GM21381 (cell line): ENCODE data around the gene ABHD12.
"Not testable (repeated sequence)": the region's sequence is repeated elsewhere in the genome, so short reads cannot be mapped to it uniquely, and the experiment has no call there.

Source experiments
- ATAC-seq: cut with Tn5 transposase; IDR thresholded peaks from one replicate; pipeline ENCODE4 v1.9.1; 2021; ENCODE audit warnings: mild to moderate bottlenecking, moderate library complexity; ENCODE audit not compliant: unreplicated experiment

The ABHD12 gene

DNA sequence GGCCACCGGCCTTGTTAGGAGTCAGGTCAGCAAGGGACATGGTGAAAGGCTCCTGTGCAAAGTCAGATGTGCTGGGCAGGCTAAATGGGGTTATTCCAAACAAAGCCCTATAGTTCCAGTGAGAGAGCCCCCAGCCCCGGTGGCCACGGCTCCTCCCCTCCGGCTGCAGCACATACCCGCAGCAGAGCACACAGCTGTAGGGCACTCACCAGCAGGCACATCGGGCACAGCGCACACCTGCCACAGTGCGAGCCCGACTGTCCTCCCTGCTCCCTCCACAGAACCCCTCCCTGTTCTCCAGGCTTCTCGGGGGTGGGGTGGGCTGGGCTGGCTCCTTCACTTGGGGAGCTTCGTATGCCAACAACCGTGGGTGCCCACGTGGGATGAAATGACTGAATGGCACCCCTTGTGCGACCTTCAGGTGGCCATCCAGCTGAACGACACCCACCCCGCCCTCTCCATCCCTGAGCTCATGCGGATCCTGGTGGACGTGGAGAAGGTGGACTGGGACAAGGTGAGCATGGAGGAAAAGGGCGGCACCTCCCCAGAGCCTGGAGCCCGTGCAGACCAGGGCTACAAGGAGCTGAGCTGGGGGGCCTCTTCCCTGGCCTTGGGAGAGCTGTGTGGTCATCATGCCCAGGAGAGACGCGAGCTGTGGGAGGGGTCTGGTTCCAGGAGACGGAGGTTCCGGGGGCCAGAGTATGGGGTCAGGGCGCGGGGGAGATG, 111.8 kb downstream of the ABHD12 start:
- no peak for ATAC-seq

DNA sequence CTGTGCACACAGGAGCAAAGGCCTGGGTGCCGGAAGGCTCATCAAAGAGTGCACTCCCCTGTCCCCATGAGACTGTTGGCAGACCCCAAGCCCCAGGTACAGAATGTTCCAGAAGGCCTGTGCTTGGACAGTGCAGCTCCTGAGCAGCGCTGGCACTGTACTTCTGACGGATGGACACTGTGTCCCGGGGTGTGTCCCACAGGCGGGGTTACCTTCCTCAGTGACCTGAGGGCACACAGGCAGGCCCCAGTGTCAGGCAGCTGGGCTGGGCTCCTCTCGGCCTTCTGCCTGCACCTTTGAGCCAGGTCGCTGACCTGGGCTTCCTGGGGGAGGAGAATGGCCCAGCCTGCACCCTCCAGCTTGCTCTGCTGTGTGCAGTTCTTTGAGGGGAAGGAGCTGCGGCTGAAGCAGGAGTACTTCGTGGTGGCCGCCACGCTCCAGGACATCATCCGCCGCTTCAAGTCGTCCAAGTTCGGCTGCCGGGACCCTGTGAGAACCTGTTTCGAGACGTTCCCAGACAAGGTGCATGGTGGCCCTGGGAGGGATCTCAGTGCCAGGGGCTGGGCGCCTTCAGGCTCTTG, 112.6 kb downstream of the ABHD12 start:
- ATAC-seq, result no peak

DNA sequence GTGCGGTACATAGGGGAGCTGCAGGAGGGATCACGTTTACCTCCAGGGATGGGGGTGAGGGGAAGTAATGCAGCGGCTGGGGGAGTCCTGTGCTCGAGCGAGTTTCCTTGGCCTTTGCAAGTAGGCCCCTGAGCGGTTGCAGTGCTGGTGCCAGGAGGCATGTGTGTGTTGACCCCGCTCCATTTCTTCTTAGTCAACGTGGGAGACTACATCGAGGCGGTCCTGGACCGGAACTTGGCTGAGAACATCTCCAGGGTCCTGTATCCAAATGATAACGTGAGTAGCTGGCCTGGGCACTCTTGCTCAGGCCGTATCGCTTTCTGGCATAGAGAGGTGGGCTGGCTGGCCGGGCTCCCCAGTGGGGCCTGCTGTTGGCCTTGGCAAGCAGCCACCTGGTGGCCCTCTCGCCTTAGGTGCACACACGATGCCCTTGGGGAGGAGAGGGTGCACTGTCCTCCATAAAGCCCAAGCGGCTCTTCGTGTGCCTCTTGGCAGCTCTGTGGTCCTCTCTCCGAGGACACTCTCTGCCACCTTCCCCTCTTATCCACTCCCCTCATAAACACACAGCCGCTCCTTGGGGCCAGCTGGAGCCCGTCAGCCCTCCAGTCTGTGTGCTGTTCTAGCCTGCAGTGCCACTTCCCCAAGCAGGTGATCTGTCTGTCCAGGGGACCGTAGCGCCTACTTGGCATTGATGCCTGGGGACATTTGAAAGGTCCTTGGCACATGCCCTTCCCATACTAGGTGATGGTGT, 113.4 kb downstream of the ABHD12 start:
- ATAC-seq, result no peak

DNA sequence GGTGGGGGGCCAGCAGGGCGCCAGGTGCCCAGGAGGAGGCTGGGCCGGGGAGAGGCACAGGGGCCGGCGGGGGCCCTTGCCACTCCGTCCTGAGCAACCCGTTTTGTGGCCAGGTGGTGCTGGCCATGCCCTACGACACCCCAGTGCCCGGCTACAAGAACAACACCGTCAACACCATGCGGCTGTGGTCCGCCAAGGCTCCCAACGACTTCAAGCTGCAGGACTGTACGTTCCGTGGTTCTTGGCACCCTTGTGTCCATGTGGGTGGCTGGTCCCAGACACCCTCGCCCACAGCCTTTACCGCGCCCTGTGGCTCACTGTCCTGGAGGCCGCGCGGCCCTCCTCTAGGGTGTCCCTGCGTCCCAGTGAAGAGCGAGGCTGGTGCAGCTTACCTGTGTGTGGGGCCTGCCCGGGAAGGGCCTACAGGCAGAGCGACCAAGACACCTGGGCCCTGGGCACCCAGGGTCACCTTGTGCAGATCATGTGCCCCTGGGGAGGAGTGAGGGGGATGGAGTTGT, 114.0 kb downstream of the ABHD12 start:
- ATAC-seq, result no peak

DNA sequence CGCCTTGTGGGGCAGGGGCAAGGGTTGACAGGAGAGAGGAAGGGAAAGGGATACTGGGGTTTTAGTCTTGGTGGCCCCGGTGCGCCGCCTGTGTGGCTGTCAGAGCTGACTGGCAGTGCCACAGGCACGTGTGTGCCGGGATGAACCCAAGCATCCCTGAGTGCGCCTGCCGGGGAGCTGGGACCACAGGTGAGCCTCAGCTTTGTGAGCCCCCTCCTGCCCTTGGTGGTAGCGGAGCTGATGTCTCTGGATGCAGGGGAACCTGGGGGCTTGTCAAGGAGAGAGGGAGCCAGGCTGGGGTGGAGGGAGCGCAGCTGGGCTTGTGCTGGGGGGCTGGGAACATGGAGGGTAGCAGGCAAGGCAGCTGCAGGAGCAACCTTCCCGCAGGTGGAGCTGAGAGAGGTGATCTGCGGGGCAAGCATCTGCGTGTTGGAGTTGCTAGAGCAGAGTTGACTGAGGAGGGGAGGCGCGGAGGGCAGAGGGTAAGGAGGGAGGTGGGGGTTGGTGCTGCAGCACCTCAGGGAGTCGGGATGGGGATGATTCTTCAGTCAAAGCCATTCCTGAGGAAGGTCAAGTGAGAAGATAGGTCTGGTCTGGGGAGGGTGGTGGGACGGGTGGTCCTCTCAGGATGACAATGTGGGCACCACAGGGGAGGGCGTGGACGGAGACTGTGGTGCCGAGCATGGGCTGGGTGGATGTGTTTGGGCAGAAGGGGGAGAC, 114.7 kb downstream of the ABHD12 start:
- no peak for ATAC-seq

DNA sequence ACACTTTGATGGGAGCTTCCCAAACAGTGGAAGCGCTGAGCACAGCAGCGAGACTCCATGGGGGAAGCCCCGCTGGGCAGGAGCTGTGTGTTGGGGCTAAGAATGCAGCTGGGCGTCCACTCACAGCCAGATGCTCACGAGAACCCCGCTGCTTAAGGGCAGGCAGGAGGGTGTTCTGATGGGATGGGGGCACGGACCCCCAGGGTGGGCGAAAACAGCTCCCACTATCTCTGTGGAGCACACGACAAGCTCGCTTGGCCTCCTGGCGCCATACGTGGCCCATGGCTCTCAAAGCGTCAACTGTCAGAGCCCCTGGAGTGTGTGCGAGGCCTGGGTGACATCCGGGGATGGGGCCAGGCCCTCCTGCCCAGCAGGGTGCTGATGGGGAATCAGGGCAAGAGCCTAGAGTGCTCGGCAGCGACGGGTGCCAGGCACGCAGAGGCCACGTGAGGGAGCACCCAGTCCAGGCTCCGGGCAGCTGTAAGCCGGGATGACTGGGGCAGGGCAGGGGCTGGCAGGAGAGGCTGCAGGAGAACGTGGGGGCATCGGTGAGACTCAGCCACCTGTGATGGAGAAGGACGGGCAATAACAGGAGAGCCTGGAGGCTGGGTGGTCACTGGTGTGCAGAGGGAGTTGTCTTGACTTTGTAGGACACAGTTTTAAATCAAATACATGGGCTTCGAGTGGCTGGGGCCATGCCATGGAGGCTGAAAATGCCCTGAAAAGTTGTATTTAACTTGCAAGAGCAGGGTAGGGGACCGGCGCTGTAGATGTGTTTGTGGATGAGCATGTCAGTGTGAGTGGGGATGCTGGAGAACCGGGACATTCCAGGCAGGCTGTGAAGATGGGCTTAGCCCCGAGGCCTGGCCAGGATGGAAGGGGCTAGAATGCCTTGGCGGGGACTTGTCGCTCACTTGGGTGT, 115.5 kb downstream of the ABHD12 start:
- ATAC-seq, result no peak

DNA sequence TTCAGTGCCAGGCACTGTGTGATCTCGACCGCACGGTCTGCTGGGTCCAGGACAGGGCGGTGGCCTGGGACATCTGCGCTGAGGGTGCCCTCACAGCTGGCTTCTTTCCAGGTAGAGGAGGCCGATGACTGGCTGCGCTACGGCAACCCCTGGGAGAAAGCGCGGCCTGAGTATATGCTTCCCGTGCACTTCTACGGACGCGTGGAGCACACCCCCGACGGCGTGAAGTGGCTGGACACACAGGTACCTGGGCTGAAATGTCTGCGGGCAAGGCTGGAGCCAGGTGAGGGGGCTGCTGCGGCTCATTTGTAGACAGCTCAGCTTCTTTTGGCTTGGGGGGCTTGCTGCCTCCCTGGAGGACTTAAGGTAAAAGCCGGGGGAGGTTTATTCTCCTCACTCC, 116.2 kb downstream of the ABHD12 start:
- ATAC-seq, result no peak

DNA sequence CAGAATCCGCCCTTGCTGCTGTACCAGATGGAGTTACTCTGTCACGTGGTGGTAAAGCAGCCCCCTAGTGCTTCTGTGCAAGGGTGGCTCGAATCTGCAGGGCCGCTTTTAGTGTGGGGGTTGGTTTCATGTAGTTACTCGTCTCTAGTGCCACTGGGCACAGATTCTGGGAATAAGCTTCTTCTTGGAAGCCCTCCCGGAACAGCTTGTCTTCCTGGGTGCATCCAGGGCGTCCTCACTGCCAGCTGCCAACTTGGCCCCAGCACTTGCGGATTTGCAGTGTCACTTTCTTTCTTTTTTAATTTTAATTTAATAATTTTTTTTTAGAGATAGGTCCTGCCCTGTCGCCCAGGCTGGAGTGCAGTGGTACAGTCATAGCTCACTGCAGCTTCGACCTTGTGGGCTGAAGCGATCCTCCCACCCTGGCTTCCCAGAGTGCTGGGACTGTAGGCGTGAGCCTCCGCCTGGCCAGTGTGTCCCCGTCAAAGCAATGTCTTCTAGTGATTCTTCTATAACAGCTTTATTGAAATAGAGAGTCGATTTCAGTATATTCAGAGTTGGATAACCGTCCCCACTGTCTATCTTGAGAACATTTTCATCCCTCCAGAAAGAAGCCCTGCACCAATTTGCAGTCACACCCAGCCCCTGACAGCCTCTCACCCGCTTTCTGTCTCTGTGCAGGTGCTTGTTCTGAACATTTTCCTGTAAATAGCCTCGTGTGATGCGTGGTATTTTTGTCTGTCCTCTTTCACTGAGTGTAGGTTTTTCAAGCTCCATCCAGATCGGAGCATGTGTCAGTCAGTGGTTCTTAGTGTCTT, 116.9 kb downstream of the ABHD12 start:
- ATAC-seq, result no peak

DNA sequence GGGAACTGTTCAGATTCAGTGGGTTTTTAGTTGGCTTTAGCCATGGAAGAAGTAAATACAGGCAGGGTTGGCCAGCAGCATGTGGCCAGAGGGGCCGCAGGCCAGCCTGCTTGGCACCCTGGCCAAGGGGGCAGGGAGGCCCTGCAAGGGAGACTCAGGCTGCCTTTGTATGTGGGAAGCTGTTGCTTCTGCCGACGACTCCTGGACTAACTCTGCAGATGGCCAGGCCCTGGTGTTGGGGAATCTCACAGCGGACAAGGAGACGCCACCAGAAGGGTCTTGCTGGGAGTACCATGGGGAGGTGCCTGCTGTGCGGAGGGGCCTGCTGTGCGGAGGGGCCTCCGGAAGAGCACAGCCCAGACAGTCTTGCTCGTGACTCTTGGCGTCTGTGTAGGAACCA, 117.6 kb downstream of the ABHD12 start:
- no peak for ATAC-seq

DNA sequence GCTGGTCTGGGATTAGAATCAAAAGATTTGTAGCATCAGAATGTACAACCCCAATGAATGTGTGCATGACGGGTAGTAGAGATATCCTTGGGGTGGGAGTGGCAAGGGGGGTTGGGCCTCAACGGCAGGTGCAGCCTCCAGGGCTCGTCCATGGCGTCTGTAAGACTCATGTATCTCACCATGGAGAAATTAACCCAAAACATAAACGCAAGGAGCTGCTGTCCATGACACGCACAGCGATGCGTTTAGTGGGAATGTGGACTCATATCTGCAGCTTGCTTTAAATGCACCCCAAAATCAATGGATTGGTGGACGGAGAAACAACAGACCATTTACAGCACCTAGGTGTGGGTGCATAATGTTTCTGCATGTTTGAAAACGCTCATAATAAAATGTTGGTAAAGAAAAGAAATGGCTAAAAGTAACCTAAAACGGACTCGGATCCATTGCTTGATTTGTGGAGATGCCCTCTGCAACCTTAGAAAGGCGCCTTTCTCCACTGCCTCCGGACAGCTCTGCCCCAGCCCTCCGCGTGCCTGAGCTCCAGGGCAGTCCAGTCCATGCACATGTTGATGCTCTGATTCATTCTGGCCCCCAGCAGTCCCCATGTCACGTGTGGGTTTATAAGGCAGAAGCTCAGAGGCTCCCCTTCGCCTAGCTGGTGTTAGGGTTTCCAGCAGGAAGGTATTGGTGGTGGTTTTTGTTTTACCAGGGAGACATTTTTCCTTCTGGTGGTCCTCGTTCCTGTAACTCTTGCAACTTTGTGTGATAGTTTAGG, 118.2 kb downstream of the ABHD12 start:
- no peak for ATAC-seq

DNA sequence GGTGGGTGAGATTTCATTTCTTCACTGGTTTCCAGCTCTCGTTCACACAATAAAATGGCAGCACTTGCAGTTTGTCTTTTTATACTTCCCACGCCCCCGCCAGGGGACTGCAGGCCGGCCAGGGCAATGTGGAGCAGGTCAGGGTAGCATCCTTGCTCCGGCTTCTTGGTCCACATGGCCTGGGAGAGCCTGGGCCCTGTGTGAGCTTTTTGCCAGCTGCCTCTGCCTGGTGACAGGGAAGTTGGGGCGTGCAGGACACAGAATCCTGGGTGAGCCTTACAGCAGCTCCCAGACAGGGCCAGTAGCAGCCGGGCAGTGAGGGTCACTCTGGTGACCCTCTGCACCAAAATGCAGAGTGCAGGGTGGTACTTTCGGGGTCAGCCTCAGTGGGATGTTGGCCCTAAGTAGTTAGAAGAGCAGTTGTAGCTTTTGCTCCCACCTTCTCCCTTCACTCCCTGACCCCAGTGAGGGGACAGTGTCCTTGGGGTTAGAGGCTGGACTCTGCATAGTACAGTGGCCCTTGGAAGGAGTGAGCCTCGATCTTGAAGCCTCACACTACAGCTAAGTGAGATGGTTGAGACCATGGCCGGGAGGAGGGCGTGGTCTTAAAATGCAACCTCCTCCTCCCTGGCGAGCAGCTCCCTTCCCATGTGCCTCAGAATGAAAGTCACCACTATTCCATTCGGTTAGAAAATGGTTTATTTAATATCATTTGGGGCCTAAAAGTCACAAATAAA, 119.0 kb downstream of the ABHD12 start:
- ATAC-seq, result no peak

DNA sequence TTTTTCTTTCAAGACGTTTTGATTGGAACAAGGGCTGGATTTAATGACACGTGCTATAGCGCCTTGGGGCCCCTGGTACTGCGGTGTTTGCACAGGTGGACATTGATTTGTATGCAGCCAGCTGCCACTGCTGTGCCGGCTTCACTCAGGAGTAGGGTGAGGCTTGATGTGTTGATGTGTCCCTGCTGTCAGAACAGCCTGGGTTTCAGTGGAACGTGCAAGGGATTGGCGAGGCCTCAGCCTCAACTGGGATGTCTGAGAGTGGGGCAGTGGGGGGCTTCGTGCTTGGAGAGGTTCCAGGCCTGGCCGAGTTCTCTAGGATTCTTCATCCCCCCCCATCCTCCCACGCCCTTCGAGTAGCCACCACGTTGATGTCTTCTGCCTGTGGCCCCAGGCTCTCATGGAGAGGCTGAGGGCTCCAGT, 119.8 kb downstream of the ABHD12 start:
- ATAC-seq, result no peak

DNA sequence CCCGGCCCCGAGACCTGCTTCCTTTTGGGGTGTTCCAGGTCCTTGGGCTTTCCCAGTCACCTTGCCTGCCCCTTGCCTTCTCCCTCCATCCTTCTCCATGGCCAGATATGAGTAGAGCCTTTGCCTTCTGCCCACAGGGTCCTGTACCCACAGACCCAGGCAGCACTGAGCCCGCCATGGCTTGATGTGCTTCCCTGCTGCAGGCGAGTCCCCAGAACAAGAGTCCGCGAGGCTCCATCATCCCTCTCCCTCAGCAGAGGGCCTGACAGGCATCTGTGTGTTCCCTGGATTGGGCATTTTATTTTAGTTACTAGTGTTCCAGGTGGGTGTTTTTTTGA, 120.8 kb downstream of the ABHD12 start:
- no peak for ATAC-seq

DNA sequence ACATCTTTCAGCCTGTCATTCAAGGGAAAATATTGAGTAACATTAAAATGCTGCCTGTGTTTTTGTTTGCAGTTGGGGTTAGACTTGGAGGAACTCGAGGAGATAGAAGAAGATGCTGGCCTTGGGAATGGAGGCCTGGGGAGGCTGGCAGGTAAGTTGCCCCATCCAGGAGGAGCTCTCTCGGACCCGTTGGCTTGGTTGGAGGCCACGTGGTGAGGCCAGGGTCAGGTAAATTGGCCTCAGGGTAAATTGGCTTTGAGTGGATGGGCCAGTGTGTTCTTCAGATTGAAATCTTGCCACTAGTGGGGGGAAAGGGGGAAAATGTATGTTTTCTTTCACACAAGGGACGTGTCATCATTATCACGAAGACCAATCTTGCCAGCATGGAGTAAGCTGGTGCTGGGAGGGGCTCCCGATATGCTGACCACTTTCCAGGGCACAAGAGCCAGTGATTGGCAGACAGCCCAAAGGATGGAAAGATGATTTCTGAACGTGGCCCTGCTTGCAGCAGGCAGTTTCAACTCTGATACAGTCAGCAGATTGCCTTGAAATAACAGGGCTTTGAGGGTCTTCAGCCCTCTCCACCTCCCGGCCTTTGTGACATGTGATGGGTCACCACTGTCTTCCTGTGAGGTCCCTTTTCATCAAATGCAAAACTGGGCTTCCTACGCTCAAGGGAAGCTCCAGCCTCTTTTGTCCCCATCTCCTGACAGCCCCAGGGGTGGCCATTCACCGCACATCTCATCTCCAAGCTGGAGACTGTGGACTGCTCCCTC, 121.4 kb downstream of the ABHD12 start:
- no peak for ATAC-seq

DNA sequence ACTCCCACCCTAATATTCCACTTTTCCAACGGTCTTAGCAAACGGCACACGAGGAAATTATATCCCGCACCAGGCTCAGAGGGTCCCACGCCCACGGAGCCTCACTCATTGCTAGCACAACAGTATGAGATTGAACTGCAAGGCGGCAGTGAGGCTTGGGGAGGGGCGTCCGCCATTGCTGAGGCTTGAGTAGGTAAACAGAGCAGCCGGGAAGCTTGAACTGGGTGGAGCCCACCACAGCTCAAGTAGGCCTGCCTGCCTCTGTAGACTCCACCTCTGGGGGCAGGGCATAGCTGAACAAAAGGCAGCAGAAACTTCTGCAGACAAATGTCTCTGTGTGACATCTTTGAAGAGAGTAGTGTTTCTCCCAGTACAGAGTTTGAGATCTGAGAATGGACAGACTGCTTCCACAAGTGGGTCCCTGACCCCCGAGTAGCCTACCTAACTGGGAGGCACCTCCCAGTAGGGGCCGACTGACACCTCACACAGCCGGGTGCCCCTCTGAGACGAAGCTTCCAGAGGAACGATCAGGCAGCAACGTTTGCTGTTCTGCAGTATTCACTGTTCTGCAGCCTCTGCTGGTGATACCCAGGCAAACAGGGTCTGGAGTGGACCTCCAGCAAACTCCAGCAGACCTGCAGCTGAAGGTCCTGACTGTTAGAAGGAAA, 129.7 kb downstream of the ABHD12 start:
- ATAC-seq, result not testable (repeated sequence)

DNA sequence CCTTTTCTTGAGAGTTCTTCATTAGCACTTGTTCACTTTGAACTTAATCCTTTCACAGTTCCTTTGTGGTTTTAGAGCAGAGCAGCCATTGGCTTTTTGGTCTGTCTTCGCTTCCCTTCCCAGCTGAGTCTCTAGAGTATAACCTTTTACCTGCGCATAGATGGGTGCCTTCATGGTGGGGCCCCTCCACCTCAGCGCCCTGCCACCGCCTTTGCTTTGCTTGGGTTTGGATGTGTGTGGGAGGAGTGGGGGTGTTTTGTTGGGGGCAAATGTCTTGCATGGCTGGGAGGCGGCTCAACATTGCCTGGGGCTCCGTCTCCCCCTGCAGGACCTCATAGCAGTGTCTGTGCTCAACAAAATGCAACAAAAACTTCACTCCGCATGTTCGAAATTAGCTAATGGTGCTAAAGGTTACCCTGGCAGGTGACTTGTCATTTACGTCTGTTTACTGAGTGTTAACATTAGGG, 130.8 kb downstream of the ABHD12 start:
- no peak for ATAC-seq

DNA sequence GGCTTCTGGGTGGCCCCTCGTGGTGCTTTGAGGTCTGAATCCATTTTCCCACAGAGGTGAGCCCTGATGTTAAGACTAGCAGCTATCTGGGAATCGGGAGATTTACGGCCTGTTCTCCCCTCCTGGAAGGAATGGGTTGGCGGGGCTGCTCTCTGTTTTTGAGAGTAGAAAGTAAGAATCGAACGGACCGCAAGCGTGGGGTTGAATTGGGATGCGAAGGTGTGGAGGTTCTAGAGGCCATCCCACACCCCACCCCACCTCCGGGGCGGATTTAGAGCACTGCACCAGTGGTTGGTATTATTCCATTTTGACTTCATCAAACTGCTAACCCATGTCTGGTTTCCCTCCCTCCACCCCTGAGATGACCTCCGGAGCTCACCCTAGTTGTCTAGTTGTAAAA, 131.3 kb downstream of the ABHD12 start:
- ATAC-seq, result no peak
